GM18505 (cell line): ENCODE results near the gene SBNO1.

Experiments
- ATAC-seq: cut with Tn5 transposase; IDR thresholded peaks from one replicate; pipeline ENCODE4 v1.9.1; 2021; ENCODE audit not compliant: unreplicated experiment
- POLR2A ChIP-seq: IDR thresholded peaks from 4 replicates; pipeline ENCODE4 v1.6.1; 2011; ENCODE audit warnings: borderline replicate concordance; ENCODE audit not compliant: insufficient read depth, insufficient read length; ENCODE audit errors: extremely low read depth

SBNO1 gene

DNA sequence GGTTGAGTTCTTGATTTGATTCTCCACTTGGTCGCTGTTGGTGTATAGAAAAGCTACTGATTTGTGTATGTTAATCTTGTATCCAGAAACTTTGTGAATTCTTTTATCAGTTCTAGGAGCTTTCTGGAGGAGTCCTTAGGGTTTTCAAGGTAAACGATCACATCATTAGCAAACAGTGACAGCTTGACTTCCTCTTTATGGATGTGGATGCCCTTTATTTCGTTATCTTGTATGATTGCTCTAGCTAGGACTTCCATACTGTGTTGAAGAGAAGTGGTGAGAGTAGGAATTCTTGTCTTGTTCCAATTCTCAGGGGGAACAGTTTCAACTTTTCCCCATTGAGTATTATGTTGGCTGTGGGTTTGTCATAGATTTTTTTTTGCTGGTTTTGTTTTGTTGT lies 119.0 kb downstream of the SBNO1 start:
- ATAC-seq, result no peak
- no peak for TF ChIP-seq POLR2A

DNA sequence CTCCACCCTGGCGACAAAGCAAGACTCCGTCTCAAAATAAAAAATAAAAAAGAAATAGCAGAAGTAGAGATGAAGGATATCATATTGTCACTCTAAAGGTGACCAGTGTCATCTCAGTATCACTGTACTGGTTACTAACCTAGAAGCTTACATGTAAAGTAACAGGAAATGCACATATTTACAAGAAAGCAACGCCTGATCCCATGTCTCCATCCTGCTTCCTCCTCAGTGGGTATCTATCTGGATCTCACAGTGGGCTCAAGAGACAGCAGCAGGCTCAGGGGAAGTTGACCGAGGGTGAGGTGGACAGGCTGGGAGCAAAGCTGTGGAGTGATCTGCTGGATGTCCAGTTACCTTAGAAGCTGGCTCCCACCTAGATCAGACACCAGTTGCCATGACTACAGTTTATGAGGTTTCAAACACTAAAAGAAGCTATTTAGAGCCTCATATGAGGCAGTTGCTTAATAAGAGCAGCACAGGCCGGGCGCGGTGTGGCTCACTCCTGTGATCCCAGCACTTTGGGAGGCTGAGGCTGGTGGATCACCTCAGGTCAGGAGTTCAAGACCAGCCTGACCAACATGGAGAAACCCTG lies 120.9 kb downstream of the SBNO1 start:
- ATAC-seq, result no peak
- TF ChIP-seq POLR2A, result no peak

DNA sequence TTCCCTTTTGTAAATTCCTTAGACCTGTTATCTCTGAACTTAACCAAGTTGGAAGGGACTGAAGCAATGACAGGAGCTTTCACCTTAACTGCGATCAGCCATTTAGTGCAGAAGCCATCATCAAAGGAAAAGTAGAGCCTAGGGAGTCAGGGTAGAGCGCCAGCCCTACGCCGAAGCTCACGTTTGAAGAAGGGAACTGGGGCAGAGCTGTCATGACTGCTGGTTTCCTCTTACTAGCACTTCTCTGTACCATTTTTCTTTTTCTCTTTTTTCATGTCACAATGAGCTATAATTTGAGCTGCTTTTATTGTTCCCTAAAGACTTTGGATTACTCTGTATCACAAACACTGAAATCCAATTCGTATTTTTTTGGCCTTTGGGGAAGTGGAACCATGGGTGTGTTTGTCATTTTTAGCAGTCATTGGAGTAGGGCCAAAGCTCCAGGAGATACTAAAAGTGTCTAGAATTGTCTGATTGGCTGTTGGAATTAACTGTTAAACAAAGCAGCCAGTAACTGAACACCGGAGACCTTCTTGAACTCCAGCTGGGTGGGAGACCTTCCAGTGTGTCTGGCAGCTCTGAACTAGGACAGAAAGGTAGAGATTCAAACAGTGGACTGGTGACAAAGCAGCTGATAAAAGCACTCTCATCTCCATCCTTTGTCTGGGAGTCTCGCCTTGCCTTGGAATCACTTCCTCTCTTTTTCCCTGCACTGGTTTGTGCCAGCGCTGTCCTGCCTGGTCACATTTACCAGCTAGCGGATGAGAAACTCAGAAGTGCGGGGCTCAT lies 122.3 kb downstream of the SBNO1 start:
- no peak for ATAC-seq

More for the DNA sequence above, 122.3 kb downstream of the SBNO1 start:
- TF ChIP-seq POLR2A, result no peak
